GM23338 (cell line): ENCODE data around the gene MKRN1.

Experiments used
- CREB1 ChIP-seq: fragments of 250-450 bp; sonication (Bioruptor Pico); IDR thresholded peaks from 2 replicates; pipeline ENCODE4 v1.5.0; 2020; ENCODE audit warnings: low read depth, mild to moderate bottlenecking, moderate library complexity
- CTCF ChIP-seq, 2 experiments: fragments of 200-600 bp in 1 of 2; sonication (generic) in 1 of 2; conservative IDR thresholded peaks; 2 replicates each; pipeline versions ENCODE4 v1.5.1 to v1.6.1; 2016 to 2017; ENCODE audit warnings: antibody characterized with exemption in 2 of 2, low read depth in 2 of 2, mild to moderate bottlenecking in 2 of 2, moderate library complexity in 1 of 2
- EZH2 ChIP-seq: fragments of 200-600 bp; sonication (generic); IDR thresholded peaks from one replicate; pipeline ENCODE4 v1.8.0; 2017; ENCODE audit warnings: antibody characterized with exemption, mild to moderate bottlenecking, low read depth; ENCODE audit not compliant: unreplicated experiment
- EZH2phosphoT487 ChIP-seq: fragments of 200-600 bp; sonication (generic); IDR thresholded peaks from one replicate; pipeline ENCODE4 v1.8.1; 2018; ENCODE audit warnings: antibody characterized with exemption; ENCODE audit not compliant: unreplicated experiment
- JUNB ChIP-seq: IDR thresholded peaks from one replicate; pipeline ENCODE4 v1.6.1; 2016; ENCODE audit warnings: antibody characterized with exemption; ENCODE audit not compliant: unreplicated experiment
- NANOG ChIP-seq: IDR thresholded peaks from 2 replicates; pipeline ENCODE4 v1.6.1; 2016; ENCODE audit warnings: antibody characterized with exemption, borderline replicate concordance
- POLR2AphosphoS5 ChIP-seq: IDR thresholded peaks from 2 replicates; pipeline ENCODE4 v1.6.1; 2016; ENCODE audit warnings: antibody characterized with exemption, low read depth
- STAT1 ChIP-seq: IDR thresholded peaks from one replicate; pipeline ENCODE4 v1.6.1; 2016; ENCODE audit warnings: antibody characterized with exemption; ENCODE audit not compliant: unreplicated experiment
- ZNF114 ChIP-seq: fragments of 250-450 bp; sonication (Bioruptor Pico); IDR thresholded peaks from 2 replicates; pipeline ENCODE4 v1.5.0; 2020; ENCODE audit warnings: mild to moderate bottlenecking, moderate library complexity
- ZNF331 ChIP-seq: fragments of 250-450 bp; sonication (Bioruptor Pico); IDR thresholded peaks from 2 replicates; pipeline ENCODE4 v1.5.0; 2020; ENCODE audit warnings: low read depth, mild to moderate bottlenecking, moderate library complexity
- ZNF462 ChIP-seq: fragments of 250-450 bp; sonication (Bioruptor Pico); IDR thresholded peaks from 2 replicates; pipeline ENCODE4 v1.5.0; 2020; ENCODE audit warnings: mild to moderate bottlenecking, moderate library complexity
- TF ChIP-seq, protein P1 (sequence below): IDR thresholded peaks from one replicate; pipeline ENCODE4 v1.6.1; 2018; ENCODE audit warnings: antibody characterized with exemption; ENCODE audit not compliant: unreplicated experiment
- TF ChIP-seq, protein P2 (sequence below): IDR thresholded peaks from 2 replicates; pipeline ENCODE4 v1.6.1; 2016; ENCODE audit warnings: antibody characterized with exemption

DNA sequence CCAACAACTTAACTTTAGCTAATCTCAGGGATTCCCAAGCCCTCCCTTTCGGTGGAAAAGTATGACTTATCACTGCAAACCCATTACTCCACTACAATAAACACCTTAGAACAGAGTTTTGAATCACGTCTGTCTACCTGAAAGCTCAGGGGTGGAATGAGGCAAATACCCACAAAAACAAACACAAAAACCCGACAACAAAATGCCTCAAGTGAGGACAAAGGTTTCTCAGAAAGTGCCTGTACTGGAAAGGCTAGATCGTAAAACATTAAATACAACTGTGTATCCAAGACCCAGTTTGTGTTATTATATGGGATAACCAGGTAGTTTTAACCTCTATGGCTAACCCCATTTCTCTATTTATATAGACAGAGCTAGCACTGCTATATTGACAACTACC is 26.0 kb downstream of the MKRN1 start:
- TF ChIP-seq CTCF (conservative IDR thresholded peaks at IDR 0.05; ENCODE audit: low read depth in 2 of 2) (no peak), NANOG (no peak), EZH2phosphoT487 (no peak), EZH2 (no peak), POLR2AphosphoS5 (no peak), CREB1 (CRISPR knock-in tag) (no peak), STAT1 (no peak), JUNB (no peak), ZNF462 (CRISPR knock-in tag) (no peak), ZNF114 (no peak), ZNF331 (CRISPR knock-in tag) (no peak)
- TF ChIP-seq, protein P1, sequence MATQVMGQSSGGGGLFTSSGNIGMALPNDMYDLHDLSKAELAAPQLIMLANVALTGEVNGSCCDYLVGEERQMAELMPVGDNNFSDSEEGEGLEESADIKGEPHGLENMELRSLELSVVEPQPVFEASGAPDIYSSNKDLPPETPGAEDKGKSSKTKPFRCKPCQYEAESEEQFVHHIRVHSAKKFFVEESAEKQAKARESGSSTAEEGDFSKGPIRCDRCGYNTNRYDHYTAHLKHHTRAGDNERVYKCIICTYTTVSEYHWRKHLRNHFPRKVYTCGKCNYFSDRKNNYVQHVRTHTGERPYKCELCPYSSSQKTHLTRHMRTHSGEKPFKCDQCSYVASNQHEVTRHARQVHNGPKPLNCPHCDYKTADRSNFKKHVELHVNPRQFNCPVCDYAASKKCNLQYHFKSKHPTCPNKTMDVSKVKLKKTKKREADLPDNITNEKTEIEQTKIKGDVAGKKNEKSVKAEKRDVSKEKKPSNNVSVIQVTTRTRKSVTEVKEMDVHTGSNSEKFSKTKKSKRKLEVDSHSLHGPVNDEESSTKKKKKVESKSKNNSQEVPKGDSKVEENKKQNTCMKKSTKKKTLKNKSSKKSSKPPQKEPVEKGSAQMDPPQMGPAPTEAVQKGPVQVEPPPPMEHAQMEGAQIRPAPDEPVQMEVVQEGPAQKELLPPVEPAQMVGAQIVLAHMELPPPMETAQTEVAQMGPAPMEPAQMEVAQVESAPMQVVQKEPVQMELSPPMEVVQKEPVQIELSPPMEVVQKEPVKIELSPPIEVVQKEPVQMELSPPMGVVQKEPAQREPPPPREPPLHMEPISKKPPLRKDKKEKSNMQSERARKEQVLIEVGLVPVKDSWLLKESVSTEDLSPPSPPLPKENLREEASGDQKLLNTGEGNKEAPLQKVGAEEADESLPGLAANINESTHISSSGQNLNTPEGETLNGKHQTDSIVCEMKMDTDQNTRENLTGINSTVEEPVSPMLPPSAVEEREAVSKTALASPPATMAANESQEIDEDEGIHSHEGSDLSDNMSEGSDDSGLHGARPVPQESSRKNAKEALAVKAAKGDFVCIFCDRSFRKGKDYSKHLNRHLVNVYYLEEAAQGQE, result no peak
- TF ChIP-seq, protein P2, sequence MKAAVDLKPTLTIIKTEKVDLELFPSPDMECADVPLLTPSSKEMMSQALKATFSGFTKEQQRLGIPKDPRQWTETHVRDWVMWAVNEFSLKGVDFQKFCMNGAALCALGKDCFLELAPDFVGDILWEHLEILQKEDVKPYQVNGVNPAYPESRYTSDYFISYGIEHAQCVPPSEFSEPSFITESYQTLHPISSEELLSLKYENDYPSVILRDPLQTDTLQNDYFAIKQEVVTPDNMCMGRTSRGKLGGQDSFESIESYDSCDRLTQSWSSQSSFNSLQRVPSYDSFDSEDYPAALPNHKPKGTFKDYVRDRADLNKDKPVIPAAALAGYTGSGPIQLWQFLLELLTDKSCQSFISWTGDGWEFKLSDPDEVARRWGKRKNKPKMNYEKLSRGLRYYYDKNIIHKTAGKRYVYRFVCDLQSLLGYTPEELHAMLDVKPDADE, result no peak
